DMS53 treated with DMSO at 0.1 percent for 48 hours (cell line): Measurements from ENCODE around the gene ARID3C.
A peak's percentile ranks its signal among the peaks of the same experiment; 100 is the strongest.

Experiments used
- DNase-seq: peaks from one replicate; lab custom pipeline; 2025; ENCODE audit not compliant: unreplicated experiment; lab: John Stamatoyannopoulos, UW

Gene ARID3C

GRCh38 chr9:34628656-34629490, at the start of gene ARID3C:
Gene ARID3C, minus strand, starts transcription at chr9:34629066. Its CDS starts 1,052 bp downstream, at chr9:34628014.
- DNase-seq: no peak

- DNase-seq: no peak
Measured at GRCh38 chr9:34675869-34676268, 47.0 kb upstream of the ARID3C start.

- peak; percentile 12 for DNase-seq
Measured at GRCh38 chr9:34675048-34675714, 46.3 kb upstream of the ARID3C start.

GRCh38 chr9:34674440-34674839, 45.6 kb upstream of the ARID3C start:
- no peak for DNase-seq

- no peak for DNase-seq
Measured at GRCh38 chr9:34671307-34671706, 42.4 kb upstream of the ARID3C start.

GRCh38 chr9:34669809-34670562, 41.1 kb upstream of the ARID3C start:
- no peak for DNase-seq

- DNase-seq: peak; percentile 61
Measured at GRCh38 chr9:34665381-34666250, 36.8 kb upstream of the ARID3C start.

- no peak for DNase-seq
Measured at GRCh38 chr9:34665067-34665380, 36.2 kb upstream of the ARID3C start.

- DNase-seq: peak; percentile 16
Measured at GRCh38 chr9:34664281-34665066, 35.6 kb upstream of the ARID3C start.

GRCh38 chr9:34663303-34663605, 34.4 kb upstream of the ARID3C start:
- no peak for DNase-seq

- DNase-seq: no peak
Measured at GRCh38 chr9:34662526-34663302, 33.8 kb upstream of the ARID3C start, which contains the start of gene CCL27. Gene CCL27, minus strand, starts transcription at chr9:34662657. Its CDS starts 24 bp downstream, at chr9:34662633.

- peak; percentile 72 for DNase-seq
Measured at GRCh38 chr9:34659592-34660253, 30.9 kb upstream of the ARID3C start.

GRCh38 chr9:34658461-34658860, 29.6 kb upstream of the ARID3C start:
- DNase-seq: no peak

GRCh38 chr9:34656992-34657391, 28.1 kb upstream of the ARID3C start:
- DNase-seq: no peak

GRCh38 chr9:34655394-34655793, 26.5 kb upstream of the ARID3C start:
- DNase-seq: no peak

GRCh38 chr9:34654323-34655051, 25.6 kb upstream of the ARID3C start:
- no peak for DNase-seq

GRCh38 chr9:34653151-34654072, 24.5 kb upstream of the ARID3C start:
- DNase-seq: no peak
